Panc1 (cell line): ENCODE measurements around the gene UNC5CL.

Experiments used
- CTCF ChIP-seq: fragments of 450-650 bp; IDR thresholded peaks from 2 replicates; pipeline ENCODE4 v1.5.1; 2017; ENCODE audit warnings: mild to moderate bottlenecking
- POLR2AphosphoS5 ChIP-seq: IDR thresholded peaks from 2 replicates; pipeline ENCODE4 v1.6.1; 2012; ENCODE audit warnings: mild to moderate bottlenecking, low read depth, low read length, moderate library complexity
- REST ChIP-seq, 2 experiments: IDR thresholded peaks; 2 replicates each; pipeline ENCODE4 v1.6.1; 2011 to 2012; ENCODE audit warnings: low read depth in 2 of 2, control low read depth in 1 of 2, low read length in 1 of 2, mild to moderate bottlenecking in 1 of 2, moderate library complexity in 1 of 2; ENCODE audit not compliant: insufficient read depth in 1 of 2
- SIN3A ChIP-seq: IDR thresholded peaks from 2 replicates; pipeline ENCODE4 v1.6.1; 2012; ENCODE audit warnings: low read depth, mild to moderate bottlenecking, low read length, moderate library complexity, borderline replicate concordance; ENCODE audit not compliant: insufficient read depth
- TCF7L2 ChIP-seq: IDR thresholded peaks from 2 replicates; pipeline ENCODE4 v1.6.1; 2011; ENCODE audit warnings: mild to moderate bottlenecking, low read depth, low read length, inconsistent platforms

- TF ChIP-seq SIN3A (no peak), POLR2AphosphoS5 (no peak), CTCF (no peak), REST (IDR thresholded peaks at IDR 0.05; ENCODE audit: insufficient read depth in 1 of 2, low read depth in 2 of 2, low read length in 1 of 2) (no peak), TCF7L2 (no peak)
Observed at GRCh38 chr6:41036601-41037000, 2.4 kb downstream of the UNC5CL start.
